Effector memory CD4-positive, alpha-beta T cell (primary cell): Measurements from ENCODE around the gene SIGLEC9.
A peak's percentile ranks its signal among the peaks of the same experiment; 100 is the strongest.

Source experiments
- DNase-seq, 3 donors: peaks; one replicate each; pipeline ENCODE4 v3.0.0-alpha.2; 2020
- H3K27ac ChIP-seq: 2 replicates; pipeline ENCODE4 v1.7.0; 2013; ENCODE audit warnings: mild to moderate bottlenecking, low read length, moderate library complexity; ENCODE audit not compliant: insufficient read depth, poor library complexity, severe bottlenecking
- H3K27me3 ChIP-seq: replicated peaks from 2 replicates; pipeline ENCODE4 v1.7.0; 2013; ENCODE audit warnings: mild to moderate bottlenecking, low read length; ENCODE audit not compliant: insufficient read depth, control insufficient read depth, poor library complexity, severe bottlenecking
- H3K36me3 ChIP-seq: 2 replicates; pipeline ENCODE4 v1.7.0; 2013; ENCODE audit warnings: mild to moderate bottlenecking, low read length, moderate library complexity; ENCODE audit not compliant: control insufficient read depth, insufficient read depth
- H3K4me1 ChIP-seq: 2 replicates; pipeline ENCODE4 v1.7.0; 2013; ENCODE audit warnings: low read length, mild to moderate bottlenecking; ENCODE audit not compliant: control insufficient read depth, insufficient read depth, poor library complexity, severe bottlenecking
- H3K4me3 ChIP-seq: 2 replicates; pipeline ENCODE4 v1.7.0; 2013; ENCODE audit warnings: low read length, low read depth, mild to moderate bottlenecking; ENCODE audit not compliant: insufficient read depth, poor library complexity, severe bottlenecking
- H3K9me3 ChIP-seq: 2 replicates; pipeline ENCODE4 v1.7.0; 2013; ENCODE audit warnings: mild to moderate bottlenecking, low read length, moderate library complexity; ENCODE audit not compliant: control insufficient read depth

The SIGLEC9 gene

GRCh38 chr19:51096473-51097165 is 28.1 kb upstream of the SIGLEC9 start:
- peaks cover 13% of the 10 kb centered on the region for H3K36me3 ChIP-seq
- no peak overlapping the region for H3K4me3 ChIP-seq
- no peaks in the 10 kb centered on the region for H3K27me3 ChIP-seq
- no peak for DNase-seq
- H3K9me3 ChIP-seq = no peaks in the 10 kb centered on the region
- H3K4me1 ChIP-seq = peaks cover 5% of the 10 kb centered on the region
- H3K27ac ChIP-seq = no peak overlapping the region

GRCh38 chr19:51097166-51097738 is 27.5 kb upstream of the SIGLEC9 start:
- Histone ChIP-seq H3K27me3 (no peaks in the 10 kb centered on the region), H3K4me1 (peaks cover 5% of the 10 kb centered on the region), H3K4me3 (no peak overlapping the region), H3K9me3 (no peaks in the 10 kb centered on the region), H3K36me3 (peaks cover 16% of the 10 kb centered on the region), H3K27ac (no peak overlapping the region)
- DNase-seq = peak; percentile 31 to 61 (median 32)

- no peak overlapping the region for H3K27ac ChIP-seq
- H3K4me1 ChIP-seq = peaks cover 5% of the 10 kb centered on the region
- no peaks in the 10 kb centered on the region for H3K27me3 ChIP-seq
- H3K36me3 ChIP-seq = peaks cover 22% of the 10 kb centered on the region
- H3K9me3 ChIP-seq = no peaks in the 10 kb centered on the region
- DNase-seq = no peak
- no peak overlapping the region for H3K4me3 ChIP-seq
Observed at GRCh38 chr19:51097796-51098195, 26.9 kb upstream of the SIGLEC9 start.

GRCh38 chr19:51098365-51099046 is 26.2 kb upstream of the SIGLEC9 start:
- Histone ChIP-seq H3K36me3 (peaks cover 27% of the 10 kb centered on the region), H3K27me3 (no peaks in the 10 kb centered on the region), H3K4me1 (peaks cover 5% of the 10 kb centered on the region), H3K9me3 (no peaks in the 10 kb centered on the region), H3K4me3 (no peak overlapping the region), H3K27ac (no peak overlapping the region)
- DNase-seq = peak in 1 of 3 donors; percentile 19

GRCh38 chr19:51099047-51099382 is 25.7 kb upstream of the SIGLEC9 start:
- H3K27ac ChIP-seq = no peak overlapping the region
- no peaks in the 10 kb centered on the region for H3K9me3 ChIP-seq
- no peaks in the 10 kb centered on the region for H3K27me3 ChIP-seq
- DNase-seq = no peak
- peaks cover 5% of the 10 kb centered on the region for H3K4me1 ChIP-seq
- peaks cover 31% of the 10 kb centered on the region for H3K36me3 ChIP-seq
- H3K4me3 ChIP-seq = no peak overlapping the region

GRCh38 chr19:51100601-51101000 is 24.1 kb upstream of the SIGLEC9 start:
- H3K9me3 ChIP-seq = no peaks in the 10 kb centered on the region
- H3K36me3 ChIP-seq = peaks cover 31% of the 10 kb centered on the region
- no peak overlapping the region for H3K27ac ChIP-seq
- peaks cover 8% of the 10 kb centered on the region for H3K4me1 ChIP-seq
- H3K4me3 ChIP-seq = no peak overlapping the region
- H3K27me3 ChIP-seq = no peaks in the 10 kb centered on the region
- DNase-seq = no peak

GRCh38 chr19:51101171-51101865 is 23.4 kb upstream of the SIGLEC9 start:
- Histone ChIP-seq H3K4me1 (peaks cover 8% of the 10 kb centered on the region), H3K9me3 (no peaks in the 10 kb centered on the region), H3K27me3 (no peaks in the 10 kb centered on the region), H3K27ac (no peak overlapping the region), H3K4me3 (no peak overlapping the region), H3K36me3 (peaks cover 31% of the 10 kb centered on the region)
- no peak for DNase-seq

GRCh38 chr19:51102991-51103390 is 21.7 kb upstream of the SIGLEC9 start:
- H3K27ac ChIP-seq = no peak overlapping the region
- no peak for DNase-seq
- peaks cover 31% of the 10 kb centered on the region for H3K36me3 ChIP-seq
- no peak overlapping the region for H3K4me3 ChIP-seq
- H3K9me3 ChIP-seq = no peaks in the 10 kb centered on the region
- H3K27me3 ChIP-seq = no peaks in the 10 kb centered on the region
- H3K4me1 ChIP-seq = peaks cover 17% of the 10 kb centered on the region

GRCh38 chr19:51103926-51104341 is 20.8 kb upstream of the SIGLEC9 start:
- peaks cover 31% of the 10 kb centered on the region for H3K36me3 ChIP-seq
- H3K9me3 ChIP-seq = no peaks in the 10 kb centered on the region
- no peaks in the 10 kb centered on the region for H3K27me3 ChIP-seq
- DNase-seq = no peak
- no peak overlapping the region for H3K27ac ChIP-seq
- H3K4me1 ChIP-seq = peaks cover 21% of the 10 kb centered on the region
- H3K4me3 ChIP-seq = no peak overlapping the region
